Measurements from ENCODE around the gene EVPL. TPM values are rescaled to one million over a fixed set of nuclear protein-coding genes. Genes with fewer than 3 reads are reported as not detected.

Gene EVPL
- polyA plus RNA-seq, 1 donor (not counting 4 experiments of a cell fraction or from before 2014, with no cell fraction given): 7.6 TPM

DNA sequence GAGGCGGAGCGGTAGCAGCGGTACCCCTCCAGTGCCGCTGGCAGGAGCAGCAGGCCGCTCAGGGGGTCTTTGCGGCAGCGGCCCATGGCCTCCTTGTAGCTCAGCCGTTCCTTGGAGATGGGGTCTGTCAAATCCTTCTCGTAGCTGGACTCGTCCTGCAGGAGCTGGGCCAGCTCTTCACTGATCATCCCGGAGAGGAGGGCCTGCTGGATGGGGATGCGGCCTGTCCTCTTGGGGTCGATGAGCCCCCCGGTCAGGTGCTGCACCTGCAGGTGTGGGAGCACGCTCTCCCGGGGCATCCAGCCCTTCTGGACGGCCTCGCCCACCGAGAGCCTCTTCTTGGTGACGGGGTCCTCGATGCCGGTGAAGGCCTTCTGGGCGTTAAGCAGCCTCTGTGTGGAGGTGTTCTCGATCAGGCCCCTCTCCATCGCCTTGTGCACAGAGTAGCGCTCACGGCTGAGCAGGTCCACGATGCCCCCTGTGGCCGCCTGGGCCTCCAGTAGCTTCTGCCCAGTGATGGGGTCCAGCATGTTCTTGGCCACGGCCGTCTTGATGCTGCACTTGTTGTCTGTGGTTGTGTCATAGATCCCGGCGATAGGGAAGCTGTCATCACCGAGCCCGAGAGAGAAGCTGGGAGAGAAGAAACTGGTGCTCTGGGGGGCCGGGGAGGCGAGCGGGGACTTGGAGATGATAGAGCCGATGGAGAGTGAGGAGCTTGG is 19.8 kb downstream of the EVPL start:
- no peak overlapping the region for H2AFZ ChIP-seq (ENCODE audit: control insufficient read depth, low read length)
- no peaks in the 10 kb centered on the region for H3K9me3 ChIP-seq (ENCODE audit: control insufficient read depth, low read depth, low read length)
- H4K20me1 ChIP-seq (ENCODE audit: control insufficient read depth, extremely low read depth, insufficient read depth, low read length): no peaks in the 10 kb centered on the region
- H3K4me3 ChIP-seq (ENCODE audit: control insufficient read depth in 2 of 3, extremely low read depth in 1 of 3, insufficient read depth in 2 of 3, low read depth in 1 of 3, low read length in 3 of 3): no peak overlapping the region
- DNase-seq (ENCODE audit: low read depth, low spot score) (no peak), FAIRE-seq (no peak)
- H3K36me3 ChIP-seq (ENCODE audit: control insufficient read depth in 2 of 2, extremely low read depth in 1 of 2, insufficient read depth in 2 of 2, low read length in 2 of 2): peaks cover 26 to 36% of the 10 kb centered on the region in 2 experiments
- H3K9me1 ChIP-seq (ENCODE audit: control insufficient read depth, extremely low read depth, insufficient read depth, low read length): no peaks in the 10 kb centered on the region
- no peaks in the 10 kb centered on the region for H3K4me1 ChIP-seq (ENCODE audit: control insufficient read depth, extremely low read depth, insufficient read depth, low read length)
- H3K9ac ChIP-seq (ENCODE audit: control insufficient read depth, extremely low read depth, insufficient read depth, low read length): no peak overlapping the region
- no peaks in the 10 kb centered on the region for H3K27me3 ChIP-seq (ENCODE audit: control insufficient read depth, extremely low read depth, insufficient read depth, low read length)
- H3K4me2 ChIP-seq (ENCODE audit: control insufficient read depth, extremely low read depth, insufficient read depth, low read depth, low read length): no peak overlapping the region
- H3K27ac ChIP-seq (ENCODE audit: control insufficient read depth, insufficient read depth, low read length): no peak overlapping the region
- dilution Hi-C loops (cut with MboI; ENCODE audit: extremely low pct_ligation_motif_present, low sequenced_read_pairs): no loop called here
- TF ChIP-seq CTCF (optimal IDR thresholded peaks at IDR 0.05 in 1 of 3, IDR thresholded peaks at IDR 0.05 in 1 of 3, conservative IDR thresholded peaks at IDR 0.05 in 1 of 3; ENCODE audit: extremely low read depth in 1 of 3, insufficient read depth in 2 of 3, low read length in 3 of 3) (no peak), EZH2 (IDR thresholded peaks at IDR 0.05; ENCODE audit: low read length) (no peak)
- H3K79me2 ChIP-seq (ENCODE audit: control insufficient read depth, insufficient read depth, low read length): no peaks in the 10 kb centered on the region

GRCh38 chr17:76005263-76006149 is 21.6 kb downstream of the EVPL start:
- Histone ChIP-seq H3K4me2 (ENCODE audit: control insufficient read depth, extremely low read depth, insufficient read depth, low read depth, low read length) (no peak overlapping the region), H3K4me1 (ENCODE audit: control insufficient read depth, extremely low read depth, insufficient read depth, low read length) (no peaks in the 10 kb centered on the region), H3K9me3 (ENCODE audit: control insufficient read depth, low read depth, low read length) (no peaks in the 10 kb centered on the region), H3K36me3 (ENCODE audit: control insufficient read depth in 2 of 2, extremely low read depth in 1 of 2, insufficient read depth in 2 of 2, low read length in 2 of 2) (peaks cover 16 to 24% of the 10 kb centered on the region in 2 experiments), H3K4me3 (ENCODE audit: control insufficient read depth in 2 of 3, extremely low read depth in 1 of 3, insufficient read depth in 2 of 3, low read depth in 1 of 3, low read length in 3 of 3) (no peak overlapping the region), H3K9ac (ENCODE audit: control insufficient read depth, extremely low read depth, insufficient read depth, low read length) (no peak overlapping the region), H3K79me2 (ENCODE audit: control insufficient read depth, insufficient read depth, low read length) (no peaks in the 10 kb centered on the region), H3K9me1 (ENCODE audit: control insufficient read depth, extremely low read depth, insufficient read depth, low read length) (no peaks in the 10 kb centered on the region), H3K27me3 (ENCODE audit: control insufficient read depth, extremely low read depth, insufficient read depth, low read length) (no peaks in the 10 kb centered on the region), H2AFZ (ENCODE audit: control insufficient read depth, low read length) (no peak overlapping the region), H4K20me1 (ENCODE audit: control insufficient read depth, extremely low read depth, insufficient read depth, low read length) (no peaks in the 10 kb centered on the region), H3K27ac (ENCODE audit: control insufficient read depth, insufficient read depth, low read length) (no peak overlapping the region)
- DNase-seq (ENCODE audit: low read depth, low spot score) (no peak), FAIRE-seq (peak; percentile 69)
- dilution Hi-C loops (cut with MboI; ENCODE audit: extremely low pct_ligation_motif_present, low sequenced_read_pairs): no loop called here
- TF ChIP-seq EZH2 (IDR thresholded peaks at IDR 0.05; ENCODE audit: low read length) (no peak), CTCF (optimal IDR thresholded peaks at IDR 0.05 in 1 of 3, IDR thresholded peaks at IDR 0.05 in 1 of 3, conservative IDR thresholded peaks at IDR 0.05 in 1 of 3; ENCODE audit: extremely low read depth in 1 of 3, insufficient read depth in 2 of 3, low read length in 3 of 3) (peak; percentile 59 to 69 (median 63))
